IPS DF 19.7 (cell line): Measurements from ENCODE around the gene ZNF346.
A peak's percentile ranks its signal among the peaks of the same experiment; 100 is the strongest.
"Not testable (repeated sequence)": the region's sequence is repeated elsewhere in the genome, so short reads cannot be mapped to it uniquely, and the experiment has no call there.

Experiments used
- DNase-seq: peaks from one replicate; pipeline ENCODE4 v3.0.0-alpha.2; 2013; ENCODE audit warnings: low read depth, low spot score

ZNF346 gene

DNA sequence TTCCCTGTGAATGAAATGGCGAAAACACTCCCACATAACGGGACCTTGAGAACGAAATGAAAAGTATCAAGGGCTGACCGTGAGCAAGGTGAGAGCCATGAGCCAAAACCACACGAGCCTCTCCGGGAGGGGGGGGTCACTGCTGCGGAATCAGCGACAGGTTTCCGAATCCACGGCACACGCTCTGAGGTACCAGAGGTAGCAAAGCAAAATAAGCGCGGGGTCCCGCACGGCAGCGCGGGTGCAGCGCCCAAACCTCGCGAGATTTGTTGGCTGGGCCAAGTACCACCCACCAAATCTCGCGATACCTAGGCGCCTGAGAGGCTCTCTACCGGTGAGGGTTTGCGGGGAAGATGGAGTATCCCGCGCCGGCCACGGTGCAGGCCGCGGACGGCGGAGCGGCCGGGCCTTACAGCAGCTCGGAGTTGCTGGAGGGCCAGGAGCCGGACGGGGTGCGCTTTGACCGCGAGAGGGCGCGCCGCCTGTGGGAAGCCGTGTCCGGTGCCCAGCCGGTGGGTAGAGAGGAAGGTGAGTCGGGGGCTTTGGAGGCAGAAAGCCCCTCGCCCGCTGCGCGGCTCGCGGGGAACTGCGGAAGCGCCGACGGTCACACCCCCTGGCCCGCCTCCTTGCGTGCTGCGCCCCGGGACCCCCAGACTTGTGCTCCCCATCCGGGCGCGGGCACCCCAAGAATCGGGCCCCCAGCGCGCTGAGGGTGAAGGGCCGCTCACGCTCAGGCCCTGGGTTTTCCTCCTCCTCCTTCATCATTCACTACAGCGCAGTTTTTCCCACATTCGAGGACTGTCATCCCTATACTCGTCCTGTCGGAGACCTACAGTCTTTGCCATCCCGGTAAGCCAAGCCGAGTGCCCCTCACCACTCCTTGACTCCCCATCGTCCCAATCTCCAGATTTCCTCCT is at the start of gene ZNF346:
Gene ZNF346, plus strand, starts transcription at position 311 of the 917 bp plus-strand sequence. Its CDS starts 43 bp downstream, at position 354.
- peak; percentile 86 for DNase-seq

- DNase-seq = no peak
Observed at GRCh38 chr5:176979669-176980068, 42.8 kb upstream of the ZNF346 start.

GRCh38 chr5:176980818-176981217 is 41.7 kb upstream of the ZNF346 start:
- DNase-seq = no peak

- DNase-seq = not testable (repeated sequence)
Observed at GRCh38 chr5:176983112-176983511, 39.4 kb upstream of the ZNF346 start.

GRCh38 chr5:176983593-176983992 is 38.9 kb upstream of the ZNF346 start:
- DNase-seq = not testable (repeated sequence)

DNA sequence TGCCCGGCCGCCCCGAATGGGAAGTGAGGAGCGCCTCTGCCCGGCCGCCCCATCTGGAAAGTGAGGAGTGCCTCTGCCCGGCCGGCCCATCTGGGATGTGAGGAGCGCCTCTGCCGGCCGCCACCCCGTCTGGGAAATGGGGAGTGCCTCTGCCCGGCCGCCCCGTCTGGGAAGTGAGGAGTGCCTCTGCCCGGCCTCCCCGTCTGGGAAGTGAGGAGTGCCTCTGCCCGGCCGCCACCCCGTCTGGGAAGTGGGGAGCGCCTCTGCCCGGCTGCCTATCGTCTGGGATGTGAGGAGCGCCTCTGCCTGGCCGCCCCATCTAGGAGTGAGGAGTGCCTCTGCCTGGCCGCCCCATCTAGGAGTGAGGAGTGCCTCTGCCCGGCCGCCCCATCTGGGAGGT is 38.3 kb upstream of the ZNF346 start:
- not testable (repeated sequence) for DNase-seq

DNA sequence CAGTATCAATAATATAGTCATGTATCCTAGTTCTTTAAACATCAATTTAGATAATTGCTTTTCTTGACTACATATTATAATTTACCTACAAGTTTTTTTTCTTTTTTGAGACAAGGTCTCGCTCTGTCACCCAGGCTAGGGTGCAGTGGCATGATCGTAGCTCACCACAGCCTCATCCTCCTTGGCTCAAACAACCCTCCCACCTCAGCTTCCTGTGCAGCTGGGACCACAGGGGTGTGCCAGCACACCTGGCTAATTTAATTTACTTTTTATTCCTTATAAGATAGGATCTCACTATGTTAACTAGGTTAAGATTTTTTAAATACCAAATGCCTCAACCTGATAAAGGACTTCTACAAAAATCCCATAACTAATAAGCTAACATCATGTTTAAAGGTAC is 37.0 kb upstream of the ZNF346 start:
- DNase-seq = no peak

DNA sequence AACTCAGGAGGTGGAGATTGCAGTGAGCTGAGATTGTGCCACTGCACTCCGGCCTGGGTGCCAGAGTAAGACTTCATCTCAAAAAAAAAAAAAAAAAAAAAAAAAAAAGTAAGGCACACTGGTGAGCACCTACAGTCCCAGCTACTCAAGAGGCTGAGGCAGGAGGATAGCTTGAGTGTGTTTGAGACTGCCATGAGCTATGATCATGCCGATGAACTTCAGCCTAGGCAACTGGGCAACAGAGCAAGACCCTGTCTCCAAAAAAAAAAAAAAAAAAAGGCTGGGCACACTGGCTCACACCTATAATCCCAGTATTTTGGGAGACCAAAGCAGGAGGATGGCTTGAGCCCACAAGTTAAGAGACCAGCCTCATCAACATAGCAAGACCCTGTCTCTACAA is 36.2 kb upstream of the ZNF346 start:
- no peak for DNase-seq

DNA sequence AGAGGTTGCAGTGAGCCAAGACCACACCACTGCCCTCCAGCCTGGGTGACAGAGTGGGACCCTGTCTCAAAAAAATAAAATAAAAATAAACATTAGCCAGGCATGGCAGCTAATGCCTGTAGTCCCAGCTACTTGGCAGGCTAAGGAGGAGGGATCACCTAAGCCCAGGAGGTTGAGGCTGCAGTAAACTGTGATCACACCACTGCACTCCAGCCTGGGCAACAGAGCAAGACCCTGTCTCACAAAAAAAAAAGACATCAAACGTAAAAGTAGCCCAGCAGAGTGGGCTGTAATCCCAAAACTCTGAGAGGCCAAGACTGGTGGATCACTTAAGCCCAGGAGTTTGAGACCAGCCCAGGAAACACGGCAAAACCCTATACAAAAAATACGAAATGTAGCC is 34.9 kb upstream of the ZNF346 start:
- no peak for DNase-seq

GRCh38 chr5:176993081-176993480 is 29.4 kb upstream of the ZNF346 start:
- not testable (repeated sequence) for DNase-seq

DNA sequence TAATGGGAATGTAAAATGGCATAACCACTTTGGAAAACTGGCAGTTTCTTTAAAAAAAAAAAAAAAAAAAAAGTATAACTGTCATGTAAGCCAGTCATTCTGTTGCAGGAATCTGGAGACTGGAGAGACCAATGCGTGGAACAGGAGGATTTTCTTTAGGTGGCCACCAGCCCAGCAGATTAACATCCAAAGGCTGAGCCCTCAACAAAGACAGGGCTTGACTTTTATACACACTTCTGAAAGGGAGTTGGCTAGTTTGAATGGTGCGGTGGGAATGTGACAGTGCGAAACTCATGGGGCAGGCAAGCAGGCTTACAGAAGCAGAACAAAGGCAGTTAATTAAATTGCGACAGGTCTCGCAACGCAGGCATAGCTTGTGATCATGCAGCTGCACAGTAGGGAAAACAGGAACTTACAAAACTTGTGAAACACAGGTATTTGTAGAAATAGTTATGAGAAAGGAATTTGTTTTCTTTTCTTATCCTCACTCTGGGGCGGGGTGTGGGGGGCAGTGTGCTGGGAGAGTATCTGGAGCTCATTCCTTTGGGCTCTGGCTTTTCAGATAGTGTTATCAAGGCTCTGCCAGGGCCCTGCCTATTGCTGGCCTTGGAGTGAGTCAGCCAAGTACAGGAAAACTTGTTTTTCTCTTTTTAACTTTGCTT is 27.9 kb upstream of the ZNF346 start:
- no peak for DNase-seq

DNA sequence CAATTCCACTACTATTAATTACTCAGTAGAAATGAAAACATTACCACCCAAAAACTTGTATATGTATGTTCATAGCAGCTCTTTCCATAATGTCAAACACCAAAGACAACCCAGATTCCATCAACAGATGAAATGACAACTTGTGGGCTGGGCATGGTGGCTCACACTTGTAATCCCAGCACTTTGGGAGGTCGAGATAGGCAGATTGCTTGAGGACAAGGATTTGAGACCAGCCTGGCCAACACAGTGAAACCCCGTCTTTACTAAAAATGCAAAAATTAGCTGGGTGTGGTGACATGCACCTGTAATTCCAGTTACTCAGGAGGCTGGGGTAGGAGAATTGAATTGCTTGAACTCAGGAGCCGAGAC is 27.4 kb upstream of the ZNF346 start:
- DNase-seq = no peak

- DNase-seq = no peak
Observed at GRCh38 chr5:176995896-176996767, 26.4 kb upstream of the ZNF346 start.

DNA sequence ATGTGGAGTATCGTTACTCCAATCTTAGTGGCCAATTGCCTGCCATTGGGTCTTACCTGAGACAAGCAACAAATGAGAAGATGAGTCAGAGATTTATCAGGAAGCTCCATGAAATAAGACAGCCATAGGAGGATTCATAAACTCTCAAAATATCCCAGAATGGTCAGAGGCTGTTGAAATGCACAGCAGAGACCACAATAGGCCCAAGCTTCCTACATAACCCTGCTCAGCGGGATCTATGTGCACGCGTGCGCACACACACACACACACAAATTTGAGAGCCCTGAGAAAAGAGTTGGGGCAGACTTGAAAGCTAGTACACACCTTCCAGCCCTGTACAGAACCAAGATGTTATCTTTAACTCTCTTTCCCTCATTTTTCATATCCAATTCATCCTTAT is 25.7 kb upstream of the ZNF346 start:
- no peak for DNase-seq

GRCh38 chr5:176998828-176999227 is 23.7 kb upstream of the ZNF346 start:
- no peak for DNase-seq

DNA sequence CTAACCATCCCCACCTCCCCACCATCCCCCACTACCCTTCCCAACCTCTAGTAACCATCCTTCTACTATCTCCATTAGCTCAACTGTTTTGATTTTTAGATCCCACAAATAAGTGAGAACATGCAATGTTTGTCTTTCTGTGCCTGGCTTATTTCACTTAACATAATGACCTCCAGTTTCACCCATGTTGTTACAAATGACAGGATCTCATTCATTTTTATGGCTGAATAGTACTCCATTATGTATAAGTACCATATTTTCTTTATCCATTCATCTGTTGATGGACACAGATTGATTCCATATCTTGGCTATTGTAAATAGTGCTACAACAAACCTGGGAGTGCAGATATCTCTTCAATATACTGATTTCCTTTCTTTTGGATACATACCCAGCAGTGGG is 23.0 kb upstream of the ZNF346 start:
- not testable (repeated sequence) for DNase-seq

DNA sequence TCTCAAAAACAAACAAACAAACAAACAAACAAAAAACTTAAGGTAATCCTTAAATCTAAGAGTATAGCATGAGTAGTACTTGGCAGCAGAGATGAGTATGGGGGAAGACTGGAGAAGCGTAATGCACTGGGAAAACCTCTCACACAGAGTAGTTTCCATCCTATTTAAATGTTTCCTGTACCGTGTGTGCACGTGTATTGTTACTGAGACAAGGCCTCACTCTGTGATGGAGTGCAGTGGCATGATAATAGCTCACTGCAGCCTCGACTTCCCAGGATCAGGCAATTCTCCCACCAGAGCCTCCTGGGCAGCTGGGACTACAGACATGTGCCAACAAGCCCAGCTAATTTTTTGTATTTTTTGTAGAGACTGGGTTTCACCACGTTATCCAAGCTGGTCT is 18.8 kb upstream of the ZNF346 start:
- DNase-seq = no peak

- DNase-seq = no peak
Observed at GRCh38 chr5:177004961-177005360, 17.5 kb upstream of the ZNF346 start.

DNA sequence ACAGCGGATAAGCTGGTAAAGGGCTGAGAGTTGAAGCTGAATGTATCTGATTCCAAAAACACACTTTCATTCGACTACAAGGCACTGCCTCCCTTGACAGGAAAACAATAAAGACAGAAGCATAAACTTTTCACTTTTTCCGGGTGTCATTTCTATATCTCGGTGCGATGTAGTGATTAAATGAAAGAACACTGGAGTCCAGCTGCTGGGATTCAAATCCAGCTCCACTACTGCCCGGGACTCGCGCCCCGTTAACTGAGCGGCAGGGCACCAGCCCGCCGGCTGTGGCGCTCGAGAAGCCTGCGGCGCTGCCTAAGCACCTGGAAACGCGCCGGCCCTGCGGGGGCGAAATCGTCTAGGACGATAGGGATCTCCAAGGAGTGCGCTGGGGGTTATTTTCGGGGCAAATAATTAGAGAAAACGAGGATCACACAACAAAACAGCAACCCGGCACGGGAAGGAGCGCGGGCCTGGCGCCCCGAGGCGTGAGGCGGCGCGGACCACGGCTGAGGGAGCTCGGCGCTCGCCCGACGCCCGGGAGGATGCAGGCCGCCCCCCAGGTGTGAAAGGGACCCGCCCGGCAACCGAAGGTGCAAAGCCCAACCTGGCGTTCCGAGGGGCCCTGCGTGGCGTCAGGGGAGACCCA is 16.8 kb upstream of the ZNF346 start:
- DNase-seq = no peak

DNA sequence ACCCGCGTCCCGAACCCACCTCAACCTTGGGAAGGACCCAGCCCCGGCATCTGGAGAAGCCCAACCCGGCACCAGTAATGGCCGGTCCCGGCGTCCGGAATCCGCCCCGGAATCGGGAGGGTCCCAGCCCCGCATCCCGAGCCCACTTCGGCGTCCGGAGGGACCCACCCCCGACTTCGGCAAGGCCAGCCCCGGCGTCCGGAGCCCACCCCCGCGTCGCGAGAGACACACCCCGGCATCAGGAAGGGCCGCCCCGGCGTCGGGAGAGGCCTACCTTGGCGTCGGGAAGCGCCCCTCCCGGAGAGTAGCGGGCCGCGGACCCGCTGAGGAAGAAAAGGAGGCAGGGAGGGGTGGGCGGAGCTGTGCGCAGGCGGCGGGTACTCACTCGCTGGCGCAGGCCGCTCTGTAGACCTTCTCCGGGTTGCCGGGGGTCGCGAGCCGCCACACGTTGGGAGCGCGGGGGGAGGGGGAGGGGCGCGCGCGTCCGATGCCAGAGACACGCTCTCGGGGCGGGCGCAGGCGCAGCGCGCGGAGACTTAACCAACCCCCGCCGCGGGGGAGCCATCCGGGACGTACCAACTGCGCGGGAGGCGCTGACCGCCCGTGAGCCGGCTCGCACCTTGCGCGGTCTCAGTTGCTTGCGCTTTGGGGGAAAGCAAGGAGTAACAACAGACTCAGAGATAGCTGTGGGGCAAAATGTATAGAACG is 16.1 kb upstream of the ZNF346 start, which contains the start of gene UIMC1:
Gene UIMC1, minus strand, starts transcription at position 515 of the 708 bp plus-strand sequence. CDS start 24,164 bp downstream, outside the sequence.
- peak; percentile 61 for DNase-seq

DNA sequence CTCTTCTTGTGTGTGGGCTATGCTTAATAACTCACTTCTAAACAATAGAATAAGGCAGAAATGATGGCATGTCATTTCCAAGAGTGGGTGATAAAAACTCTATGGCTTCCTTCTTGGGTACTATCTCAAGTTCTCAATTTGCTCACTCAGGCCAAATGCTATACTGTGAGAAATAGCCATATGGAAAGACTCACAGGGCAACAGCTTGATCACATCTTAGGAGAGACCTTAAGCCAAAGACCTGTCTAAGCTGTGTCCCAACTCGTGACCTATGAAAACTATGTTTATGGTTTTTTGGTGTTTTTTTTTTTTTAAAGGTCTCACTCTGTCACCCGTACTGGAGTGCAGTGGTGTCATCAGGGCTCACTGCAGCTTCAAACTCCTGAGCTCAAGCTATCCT is 13.8 kb upstream of the ZNF346 start:
- DNase-seq = no peak
